Neural progenitor cell (in vitro differentiated cells): Measurements from ENCODE around the gene S100A9. TPM values are rescaled to one million over a fixed set of nuclear protein-coding genes. Genes with fewer than 3 reads are reported as not detected.

Source experiments
- DNase-seq: peaks from one replicate; pipeline ENCODE4 v3.0.0-alpha.2; 2016; ENCODE audit warnings: low spot score
- H2AFZ ChIP-seq: fragments of 200-600 bp; sonication (generic); replicated peaks from 2 replicates; pipeline ENCODE4 v1.6.1; 2016; ENCODE audit warnings: antibody characterized with exemption
- H3F3A ChIP-seq: fragments of 200-600 bp; sonication (generic); 2 replicates; pipeline ENCODE4 v1.6.1; 2016; ENCODE audit warnings: antibody characterized with exemption, low read depth
- H3K27ac ChIP-seq: fragments of 200-600 bp; sonication (generic); 2 replicates; pipeline ENCODE4 v1.5.1; 2016; ENCODE audit warnings: mild to moderate bottlenecking
- H3K27me3 ChIP-seq: fragments of 200-600 bp; sonication (generic); 2 replicates; pipeline ENCODE4 v1.6.1; 2016; ENCODE audit warnings: mild to moderate bottlenecking, moderate library complexity
- H3K36me3 ChIP-seq: fragments of 200-600 bp; sonication (generic); 2 replicates; pipeline ENCODE4 v1.5.1; 2016
- H3K4me1 ChIP-seq: fragments of 200-600 bp; sonication (generic); 2 replicates; pipeline ENCODE4 v1.6.1; 2016; ENCODE audit warnings: mixed run types
- H3K4me2 ChIP-seq: fragments of 200-600 bp; sonication (generic); 2 replicates; pipeline ENCODE4 v1.6.1; 2016
- H3K4me3 ChIP-seq: fragments of 200-600 bp; sonication (generic); 2 replicates; pipeline ENCODE4 v1.5.1; 2016
- H3K79me2 ChIP-seq: fragments of 200-600 bp; sonication (generic); 2 replicates; pipeline ENCODE4 v1.6.1; 2016; ENCODE audit warnings: low read depth
- H3K9ac ChIP-seq: fragments of 200-600 bp; sonication (generic); 2 replicates; pipeline ENCODE4 v1.6.1; 2016
- H3K9me3 ChIP-seq: fragments of 200-600 bp; sonication (generic); 2 replicates; pipeline ENCODE4 v1.5.1; 2016; ENCODE audit warnings: low read depth
- H4K20me1 ChIP-seq: fragments of 200-600 bp; sonication (generic); 2 replicates; pipeline ENCODE4 v1.6.1; 2016; ENCODE audit warnings: low read depth
- H3K27ac Mint-ChIP-seq: 3 replicates; pipeline ENCODE4 v1.8.0; 2021; ENCODE audit warnings: mixed read lengths
- H3K27me3 Mint-ChIP-seq: 2 replicates; pipeline ENCODE4 v1.8.0; 2022; ENCODE audit warnings: low read depth, mild to moderate bottlenecking, inconsistent platforms, moderate library complexity, mixed read lengths; ENCODE audit not compliant: insufficient read depth
- H3K36me3 Mint-ChIP-seq: 3 replicates; pipeline ENCODE4 v1.8.0; 2021; ENCODE audit warnings: mixed read lengths
- H3K4me1 Mint-ChIP-seq: 3 replicates; pipeline ENCODE4 v1.8.0; 2021; ENCODE audit warnings: mixed read lengths
- H3K4me3 Mint-ChIP-seq: 3 replicates; pipeline ENCODE4 v1.8.0; 2021; ENCODE audit warnings: mild to moderate bottlenecking, moderate library complexity, mixed read lengths
- H3K9me3 Mint-ChIP-seq: 3 replicates; pipeline ENCODE4 v1.8.0; 2020; ENCODE audit warnings: mixed read lengths
- EZH2 ChIP-seq: fragments of 200-600 bp; sonication (generic); IDR thresholded peaks from 2 replicates; pipeline ENCODE4 v1.6.1; 2017; ENCODE audit warnings: antibody characterized with exemption, mild to moderate bottlenecking, moderate library complexity
- EZH2phosphoT487 ChIP-seq: fragments of 200-600 bp; sonication (generic); IDR thresholded peaks from 2 replicates; pipeline ENCODE4 v1.6.1; 2017; ENCODE audit warnings: antibody characterized with exemption
- total RNA-seq: library from RNA; depleted of rRNA; stranded (reverse); fragments of >200 nt; gene quantifications from 2 replicates; pipeline ENCODE4 v1.2.3, GENCODE V29; 2015; ENCODE audit warnings: low replicate concordance
- TF ChIP-seq, protein P1 (sequence below): fragments of 200-600 bp; sonication (generic); IDR thresholded peaks from 2 replicates; pipeline ENCODE4 v1.5.1; 2017; ENCODE audit warnings: antibody characterized with exemption, mild to moderate bottlenecking

S100A9 gene
- total RNA-seq, 1 donor from 2014 or later: not detected

DNA sequence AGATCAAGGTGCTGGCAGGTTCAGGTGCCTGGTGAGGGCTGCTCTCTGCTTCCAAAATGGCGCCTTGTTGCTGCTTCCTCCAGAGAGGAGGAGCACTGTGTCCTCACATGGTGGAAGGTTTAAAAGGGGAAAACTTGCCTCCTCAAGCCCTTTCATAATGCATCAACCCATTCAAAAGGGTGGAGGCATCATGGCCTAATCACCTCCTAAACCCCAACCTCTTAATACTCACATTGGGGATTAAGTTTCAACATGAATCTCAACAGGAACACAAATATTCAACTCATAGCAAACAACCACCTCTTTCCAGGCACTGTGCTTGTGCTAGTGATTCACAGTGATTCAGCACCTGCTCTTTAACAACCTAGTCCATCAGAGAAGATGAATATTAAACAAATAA is 13.6 kb downstream of the S100A9 start:
- Histone ChIP-seq H3K4me1 (no peaks in the 10 kb centered on the region), H3K27me3 (no peaks in the 10 kb centered on the region), H3K4me3 (no peak overlapping the region), H3K9me3 (no peaks in the 10 kb centered on the region), H3K4me2 (no peak overlapping the region), H2AFZ (no peak overlapping the region), H3K36me3 (no peaks in the 10 kb centered on the region), H3K79me2 (no peaks in the 10 kb centered on the region), H3F3A (no peaks in the 10 kb centered on the region), H3K9ac (no peak overlapping the region), H4K20me1 (no peaks in the 10 kb centered on the region), H3K27ac (no peak overlapping the region)
- no peak for DNase-seq
- H3K9me3 Mint-ChIP-seq: no peaks in the 10 kb centered on the region
- peaks cover 11% of the 10 kb centered on the region for H3K27me3 Mint-ChIP-seq
- no peak overlapping the region for H3K4me3 Mint-ChIP-seq
- H3K27ac Mint-ChIP-seq: no peak overlapping the region
- TF ChIP-seq EZH2phosphoT487: no peak
- TF ChIP-seq, protein P1, sequence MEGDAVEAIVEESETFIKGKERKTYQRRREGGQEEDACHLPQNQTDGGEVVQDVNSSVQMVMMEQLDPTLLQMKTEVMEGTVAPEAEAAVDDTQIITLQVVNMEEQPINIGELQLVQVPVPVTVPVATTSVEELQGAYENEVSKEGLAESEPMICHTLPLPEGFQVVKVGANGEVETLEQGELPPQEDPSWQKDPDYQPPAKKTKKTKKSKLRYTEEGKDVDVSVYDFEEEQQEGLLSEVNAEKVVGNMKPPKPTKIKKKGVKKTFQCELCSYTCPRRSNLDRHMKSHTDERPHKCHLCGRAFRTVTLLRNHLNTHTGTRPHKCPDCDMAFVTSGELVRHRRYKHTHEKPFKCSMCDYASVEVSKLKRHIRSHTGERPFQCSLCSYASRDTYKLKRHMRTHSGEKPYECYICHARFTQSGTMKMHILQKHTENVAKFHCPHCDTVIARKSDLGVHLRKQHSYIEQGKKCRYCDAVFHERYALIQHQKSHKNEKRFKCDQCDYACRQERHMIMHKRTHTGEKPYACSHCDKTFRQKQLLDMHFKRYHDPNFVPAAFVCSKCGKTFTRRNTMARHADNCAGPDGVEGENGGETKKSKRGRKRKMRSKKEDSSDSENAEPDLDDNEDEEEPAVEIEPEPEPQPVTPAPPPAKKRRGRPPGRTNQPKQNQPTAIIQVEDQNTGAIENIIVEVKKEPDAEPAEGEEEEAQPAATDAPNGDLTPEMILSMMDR: no peak
- no peak for TF ChIP-seq EZH2
- H3K36me3 Mint-ChIP-seq: no peaks in the 10 kb centered on the region
- H3K4me1 Mint-ChIP-seq: no peaks in the 10 kb centered on the region

DNA sequence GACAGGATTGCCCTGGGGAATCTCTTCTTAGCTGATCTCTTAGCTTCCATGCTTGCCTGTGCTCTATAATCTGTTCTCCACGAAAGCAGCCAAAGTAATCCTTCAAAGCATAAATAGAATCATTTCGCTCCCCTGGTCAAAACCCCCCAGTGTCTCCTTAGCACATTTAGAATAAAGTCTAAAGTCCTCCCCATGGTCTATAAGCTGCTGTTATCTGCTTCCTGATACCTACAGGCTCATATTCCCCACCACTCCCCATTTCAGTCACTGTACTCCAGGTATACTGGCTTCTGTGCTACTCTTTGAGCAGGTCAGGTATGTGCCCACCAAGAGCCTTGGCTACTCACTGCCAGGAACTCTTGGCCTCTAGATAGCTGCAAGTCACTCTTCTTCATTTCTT is 14.9 kb downstream of the S100A9 start:
- Histone ChIP-seq H2AFZ (no peak overlapping the region), H3K4me3 (no peak overlapping the region), H3K9me3 (no peaks in the 10 kb centered on the region), H3K79me2 (no peaks in the 10 kb centered on the region), H4K20me1 (no peaks in the 10 kb centered on the region), H3K36me3 (no peaks in the 10 kb centered on the region), H3K4me1 (no peaks in the 10 kb centered on the region), H3F3A (no peaks in the 10 kb centered on the region), H3K4me2 (no peak overlapping the region), H3K27me3 (no peaks in the 10 kb centered on the region), H3K9ac (no peak overlapping the region), H3K27ac (no peak overlapping the region)
- DNase-seq: no peak
- Mint-ChIP-seq H3K9me3 (no peaks in the 10 kb centered on the region), H3K27me3 (peaks cover 12% of the 10 kb centered on the region), H3K27ac (no peak overlapping the region), H3K4me1 (no peaks in the 10 kb centered on the region), H3K36me3 (no peaks in the 10 kb centered on the region), H3K4me3 (no peak overlapping the region)
- no peak for TF ChIP-seq EZH2
- TF ChIP-seq, protein P1: no peak
- TF ChIP-seq EZH2phosphoT487: no peak

DNA sequence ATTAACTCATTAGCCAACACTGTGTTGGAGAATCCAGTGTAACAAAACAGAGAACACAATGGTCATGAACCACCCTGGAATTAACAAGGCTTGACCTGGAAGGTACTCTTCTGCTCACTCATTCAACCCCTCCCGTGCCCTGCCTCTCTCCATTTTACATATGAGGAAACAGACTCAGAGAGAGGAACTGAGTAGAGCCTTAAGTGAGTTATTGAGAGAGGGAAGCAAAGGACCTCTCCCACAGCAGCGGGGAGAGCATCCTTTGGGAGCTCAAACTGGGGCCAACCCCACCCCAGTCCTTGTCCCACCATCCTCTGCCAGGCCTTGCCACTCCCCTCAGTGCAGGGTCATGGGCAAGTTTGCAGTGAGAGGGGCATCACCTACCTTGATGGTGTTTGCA is 16.4 kb downstream of the S100A9 start:
- peaks cover 12% of the 10 kb centered on the region for H3K27me3 Mint-ChIP-seq

More for the DNA sequence above, 16.4 kb downstream of the S100A9 start:
- H3K4me3 Mint-ChIP-seq: no peak overlapping the region
- Histone ChIP-seq H3K4me1 (no peaks in the 10 kb centered on the region), H3K9me3 (no peaks in the 10 kb centered on the region), H3K9ac (no peak overlapping the region), H4K20me1 (no peaks in the 10 kb centered on the region), H3K4me2 (no peak overlapping the region), H3K27ac (no peak overlapping the region), H3K4me3 (no peak overlapping the region), H3K27me3 (no peaks in the 10 kb centered on the region), H3K36me3 (no peaks in the 10 kb centered on the region), H3F3A (no peaks in the 10 kb centered on the region), H3K79me2 (no peaks in the 10 kb centered on the region), H2AFZ (no peak overlapping the region)
- no peaks in the 10 kb centered on the region for H3K4me1 Mint-ChIP-seq
- TF ChIP-seq EZH2phosphoT487 (no peak), EZH2 (no peak)
- TF ChIP-seq, protein P1: no peak
- H3K36me3 Mint-ChIP-seq: no peaks in the 10 kb centered on the region
- no peak for DNase-seq
- no peaks in the 10 kb centered on the region for H3K9me3 Mint-ChIP-seq
- H3K27ac Mint-ChIP-seq: no peak overlapping the region
